KOPT-K1 (cell line): Measurements from ENCODE around the gene ACTN2.

Experiments
- H3K27ac ChIP-seq: fragments of 200-600 bp; sonication (generic); 2 replicates; pipeline ENCODE4 v1.5.1; 2016; ENCODE audit warnings: antibody characterized with exemption, mild to moderate bottlenecking, low read depth, low read length; ENCODE audit not compliant: poor library complexity, severe bottlenecking
- H3K36me3 ChIP-seq: fragments of 200-600 bp; sonication (generic); 2 replicates; pipeline ENCODE4 v1.5.1; 2017; ENCODE audit warnings: antibody characterized with exemption, mild to moderate bottlenecking, low read length, moderate library complexity; ENCODE audit not compliant: insufficient read depth
- H3K9me3 ChIP-seq: fragments of 200-600 bp; sonication (generic); 2 replicates; pipeline ENCODE4 v1.5.1; 2017; ENCODE audit warnings: antibody characterized with exemption, low read length, mild to moderate bottlenecking; ENCODE audit not compliant: insufficient read depth, poor library complexity, severe bottlenecking

The ACTN2 gene

DNA sequence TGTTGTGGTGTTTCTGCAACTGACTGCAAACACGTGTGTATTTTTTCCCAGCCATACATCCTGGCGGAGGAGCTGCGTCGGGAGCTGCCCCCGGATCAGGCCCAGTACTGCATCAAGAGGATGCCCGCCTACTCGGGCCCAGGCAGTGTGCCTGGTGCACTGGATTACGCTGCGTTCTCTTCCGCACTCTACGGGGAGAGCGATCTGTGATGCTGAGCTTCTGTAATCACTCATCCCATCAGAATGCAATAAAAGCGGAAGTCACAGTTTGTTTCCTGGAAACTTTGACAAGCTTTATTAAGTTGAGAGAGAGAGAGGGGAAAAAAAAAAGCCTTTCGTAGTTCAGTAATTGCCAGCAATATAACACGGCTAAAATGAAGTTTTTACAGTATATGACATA is 76.1 kb downstream of the ACTN2 start:
- H3K27ac ChIP-seq, result no peak overlapping the region
- H3K9me3 ChIP-seq, result no peaks in the 10 kb centered on the region
- H3K36me3 ChIP-seq, result no peaks in the 10 kb centered on the region

DNA sequence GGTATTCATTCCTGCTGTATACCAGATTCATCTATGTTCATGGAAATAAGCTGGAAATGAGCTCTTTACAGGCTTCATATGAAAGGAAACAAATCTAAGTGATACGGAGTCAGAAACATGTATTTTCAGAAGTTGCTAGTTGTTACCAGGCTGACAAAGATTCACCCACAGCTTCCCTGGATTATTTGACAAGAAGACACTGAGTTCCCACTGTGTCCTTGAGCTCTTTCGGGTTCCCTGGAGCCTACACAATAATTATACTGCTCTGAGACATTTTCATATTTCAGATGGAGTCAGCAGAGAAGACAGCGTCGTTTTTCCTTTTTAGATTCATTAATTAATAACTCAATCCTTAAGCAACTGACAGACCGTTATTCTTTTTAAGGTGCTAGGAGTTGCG is 79.5 kb downstream of the ACTN2 start:
- Histone ChIP-seq H3K9me3 (no peaks in the 10 kb centered on the region), H3K27ac (no peak overlapping the region), H3K36me3 (no peaks in the 10 kb centered on the region)

DNA sequence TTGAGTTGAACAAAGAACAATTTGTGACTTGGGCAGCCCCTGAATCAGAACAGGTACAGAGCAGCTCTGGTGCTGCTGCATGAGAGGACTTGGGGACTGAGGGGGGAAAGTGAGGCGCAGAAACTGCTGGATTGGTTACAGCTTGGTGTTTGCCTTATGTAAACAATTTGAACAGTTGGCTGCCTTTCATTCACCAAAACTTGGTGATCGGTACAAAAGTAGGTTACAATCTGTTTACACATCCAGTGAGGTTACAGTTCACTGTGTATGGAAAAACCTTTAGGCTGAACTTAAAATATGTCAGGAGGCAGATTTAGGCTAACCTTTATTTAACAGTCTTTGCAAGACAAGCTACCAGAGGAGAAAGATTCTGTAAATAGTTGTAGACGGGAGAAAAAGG is 80.2 kb downstream of the ACTN2 start:
- no peak overlapping the region for H3K27ac ChIP-seq
- H3K36me3 ChIP-seq, result no peaks in the 10 kb centered on the region
- H3K9me3 ChIP-seq, result no peaks in the 10 kb centered on the region

DNA sequence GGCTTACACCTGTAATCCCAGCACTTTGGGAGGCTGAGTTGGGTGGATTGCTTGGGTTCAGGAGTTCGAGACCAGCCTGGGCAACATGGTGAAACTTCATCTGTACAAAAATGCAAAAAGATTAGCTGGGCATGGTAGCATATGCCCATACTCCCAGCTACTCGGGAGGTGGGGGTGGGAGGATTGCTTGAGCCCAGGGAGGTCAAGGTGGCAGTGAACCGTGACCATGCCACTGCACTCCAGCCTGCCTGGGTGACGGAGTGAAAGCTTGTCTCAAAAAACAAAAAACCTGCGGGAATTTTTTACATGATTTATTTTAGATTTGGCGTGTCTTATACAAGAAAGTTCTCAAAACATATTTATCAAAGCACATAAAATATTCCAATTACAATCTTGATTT is 81.0 kb downstream of the ACTN2 start:
- Histone ChIP-seq H3K9me3 (no peaks in the 10 kb centered on the region), H3K36me3 (no peaks in the 10 kb centered on the region), H3K27ac (no peak overlapping the region)

DNA sequence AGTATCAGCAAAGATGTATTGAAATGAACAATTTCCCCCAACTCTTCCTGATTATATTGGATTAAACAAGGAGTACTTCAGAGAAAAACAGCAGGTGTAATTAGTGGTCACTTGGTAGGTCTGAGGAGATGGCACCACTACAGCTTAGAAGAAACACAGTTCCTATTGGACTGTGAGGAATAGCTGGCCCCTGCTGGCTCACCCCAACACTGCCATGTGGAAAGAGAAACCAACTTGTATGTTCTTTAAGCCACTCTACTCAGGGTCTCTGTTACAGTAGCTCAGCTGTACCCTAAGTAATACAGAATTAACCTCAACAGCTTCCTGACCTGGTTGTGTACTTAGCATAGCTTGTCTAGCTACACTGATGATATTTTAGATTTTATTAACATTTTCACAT is 82.3 kb downstream of the ACTN2 start:
- Histone ChIP-seq H3K9me3 (no peaks in the 10 kb centered on the region), H3K27ac (no peak overlapping the region), H3K36me3 (no peaks in the 10 kb centered on the region)

DNA sequence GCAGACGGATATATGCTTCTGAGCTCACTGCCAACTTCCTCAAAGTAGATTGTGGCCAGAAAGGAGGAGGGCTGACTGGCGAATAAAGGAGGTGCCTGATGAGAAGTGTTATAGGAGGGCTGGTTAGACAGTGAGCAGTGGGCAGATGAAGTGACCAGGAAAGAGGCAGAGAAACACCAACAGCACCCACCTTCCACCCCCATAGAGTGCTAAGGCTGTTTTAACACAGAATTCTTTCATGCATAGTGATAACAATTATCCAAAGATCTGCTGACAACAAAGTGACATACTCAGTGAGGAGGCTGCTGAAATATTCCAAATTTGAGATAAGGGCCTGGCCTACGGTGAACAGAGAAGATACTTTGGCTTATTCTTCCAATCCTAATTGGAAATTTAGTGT is 87.6 kb downstream of the ACTN2 start:
- peaks cover 9% of the 10 kb centered on the region for H3K9me3 ChIP-seq
- no peak overlapping the region for H3K27ac ChIP-seq
- H3K36me3 ChIP-seq, result no peaks in the 10 kb centered on the region

DNA sequence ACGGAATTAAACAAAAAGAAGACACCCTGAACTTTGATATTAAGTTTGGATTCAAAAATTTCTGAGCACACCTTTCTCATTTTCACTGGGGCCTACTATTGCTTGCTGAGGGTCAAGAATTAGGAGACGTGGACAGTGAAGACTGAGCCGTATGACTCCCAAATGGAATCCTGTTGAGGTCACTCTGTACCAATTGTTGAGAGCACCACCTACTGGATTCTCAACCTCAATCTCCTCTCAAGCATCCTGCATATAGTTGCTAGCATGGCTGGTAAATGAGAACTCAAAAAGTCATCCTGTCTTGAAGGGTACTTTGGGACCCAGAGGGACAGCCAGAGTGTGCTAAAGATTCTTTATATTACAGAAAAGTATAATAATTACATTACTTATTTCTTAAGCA is 88.6 kb downstream of the ACTN2 start:
- Histone ChIP-seq H3K9me3 (peaks cover 18% of the 10 kb centered on the region), H3K27ac (no peak overlapping the region), H3K36me3 (no peaks in the 10 kb centered on the region)

DNA sequence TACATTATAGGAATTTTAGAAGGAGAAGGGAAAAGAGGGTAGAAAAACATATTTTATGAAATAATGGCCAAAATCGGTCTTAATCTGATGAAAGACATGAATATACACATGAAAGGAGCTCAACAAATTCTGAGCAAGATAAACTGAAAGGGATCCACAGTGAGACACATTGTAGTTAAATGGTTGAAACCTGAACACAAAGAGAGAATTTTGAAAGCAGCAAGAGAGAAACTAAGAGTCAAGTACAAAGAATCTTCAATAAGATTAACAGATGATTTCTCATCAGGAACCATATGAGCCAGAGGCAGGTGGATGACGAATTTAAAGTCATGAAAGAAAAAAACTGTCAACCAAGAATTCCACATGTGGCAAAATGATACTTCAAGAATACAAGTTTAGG is 93.0 kb downstream of the ACTN2 start:
- no peak overlapping the region for H3K27ac ChIP-seq

DNA sequence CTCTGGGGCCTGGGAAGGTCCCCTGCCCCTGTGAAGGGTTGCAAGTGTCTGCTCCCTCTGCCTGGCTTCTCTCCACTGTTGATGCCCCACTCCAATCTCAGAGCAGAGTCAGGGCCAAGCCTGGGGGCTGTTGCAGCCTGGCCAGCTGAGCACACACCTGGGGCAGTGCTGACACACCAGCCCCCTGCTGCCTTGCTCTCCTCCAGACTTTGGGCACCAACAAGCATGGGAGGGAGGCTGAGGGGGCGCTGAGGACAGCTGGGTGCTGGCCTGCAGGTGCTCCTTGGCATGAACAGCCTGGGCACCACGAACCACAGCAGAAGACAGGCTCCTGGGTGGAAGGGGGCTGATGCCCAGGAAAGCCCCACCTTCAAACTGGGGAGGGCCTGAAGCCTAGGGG is 99.2 kb downstream of the ACTN2 start:
- H3K9me3 ChIP-seq, result peaks cover 18% of the 10 kb centered on the region
- H3K27ac ChIP-seq, result no peak overlapping the region
- H3K36me3 ChIP-seq, result no peaks in the 10 kb centered on the region

More for the DNA sequence above, 93.0 kb downstream of the ACTN2 start:
- Histone ChIP-seq H3K9me3 (peaks cover 18% of the 10 kb centered on the region), H3K36me3 (no peaks in the 10 kb centered on the region)

DNA sequence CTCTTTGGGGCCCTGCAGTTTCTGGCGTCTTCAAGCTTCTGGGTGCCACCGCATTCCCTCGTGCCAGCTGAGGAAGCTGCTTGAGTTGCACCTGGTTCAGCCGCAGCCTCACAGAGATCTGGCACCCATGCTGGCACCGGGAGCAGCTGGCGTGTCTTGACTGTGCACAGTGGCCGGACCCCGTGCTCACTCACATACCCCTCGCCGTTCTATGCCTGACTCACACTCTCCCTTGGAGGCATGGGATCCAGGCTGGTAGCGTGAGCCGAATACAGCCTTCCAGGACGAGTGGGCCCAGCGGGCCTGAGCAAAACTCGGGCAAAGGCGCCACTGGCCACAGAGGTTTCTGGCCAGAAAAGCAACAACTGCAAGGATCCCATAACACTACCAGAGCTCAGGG is 100.2 kb downstream of the ACTN2 start:
- Histone ChIP-seq H3K9me3 (peaks cover 18% of the 10 kb centered on the region), H3K36me3 (no peaks in the 10 kb centered on the region), H3K27ac (no peak overlapping the region)

DNA sequence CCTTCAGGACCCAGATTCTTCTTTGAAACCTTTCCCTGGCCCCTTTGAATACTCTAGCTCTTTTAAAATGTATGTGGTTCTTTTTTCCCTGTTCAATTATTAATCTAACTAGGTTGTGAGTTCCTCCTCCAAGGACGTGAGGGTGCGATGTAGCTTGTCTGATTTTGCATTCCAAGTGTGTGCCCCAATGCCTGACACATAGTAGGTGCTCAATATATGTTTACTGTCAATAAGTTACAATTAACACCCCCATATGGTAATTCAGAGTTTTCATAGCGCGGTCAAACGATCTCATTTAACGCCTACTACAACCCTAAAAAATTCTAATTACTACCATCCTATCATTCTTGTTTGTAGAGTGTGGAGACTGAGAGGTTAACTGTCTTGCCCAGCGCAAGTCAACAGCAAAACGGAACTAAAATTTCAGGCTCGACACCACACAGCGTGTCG is 108.3 kb downstream of the ACTN2 start:
- Histone ChIP-seq H3K9me3 (no peaks in the 10 kb centered on the region), H3K36me3 (no peaks in the 10 kb centered on the region), H3K27ac (peak overlapping the region; percentile 83)

DNA sequence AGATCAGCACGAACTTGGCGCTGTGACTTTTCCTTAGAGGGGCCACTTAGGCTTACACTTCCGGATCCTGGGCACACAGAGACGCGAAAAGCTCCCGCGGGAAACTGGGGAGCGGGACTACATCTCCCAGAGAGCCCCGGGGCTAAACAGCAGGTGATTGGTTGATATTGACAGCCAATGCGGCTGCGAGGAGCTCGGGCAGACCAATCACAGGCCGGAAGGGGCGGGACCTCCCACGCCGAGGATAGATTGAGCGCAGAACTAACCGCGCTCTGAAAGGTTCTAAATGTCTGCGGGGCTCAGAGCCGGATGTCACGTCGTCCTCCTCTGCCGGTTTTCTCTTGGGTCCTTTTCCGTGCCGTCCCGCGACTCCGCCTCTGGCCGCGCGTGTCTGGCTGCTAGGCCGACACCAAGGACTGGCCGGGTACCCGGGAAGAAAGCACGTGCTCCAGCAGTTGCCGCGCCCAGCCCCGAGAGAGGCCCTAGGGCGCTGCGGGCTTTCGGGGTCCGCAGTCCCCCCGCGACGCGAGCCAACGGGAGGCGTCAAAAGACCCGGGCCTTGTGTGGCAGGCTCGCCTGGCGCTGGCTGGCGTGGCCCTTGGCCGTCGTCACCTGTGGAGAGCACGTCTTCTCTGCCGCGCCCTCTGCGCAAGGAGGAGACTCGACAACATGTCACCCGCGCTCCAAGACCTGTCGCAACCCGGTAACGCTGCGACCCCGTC is 108.9 kb downstream of the ACTN2 start, which contains the start of gene MTR:
MTR (plus strand) TSS at position 258 of the 722 bp plus-strand sequence; CDS start at position 670, 412 bp downstream.
- Histone ChIP-seq H3K27ac (peak within 1 kb of the TSS; percentile 83), H3K36me3 (no peaks in the 10 kb centered on the region; the same call in 1 of the 2 replicates), H3K9me3 (no peaks in the 10 kb centered on the region)

DNA sequence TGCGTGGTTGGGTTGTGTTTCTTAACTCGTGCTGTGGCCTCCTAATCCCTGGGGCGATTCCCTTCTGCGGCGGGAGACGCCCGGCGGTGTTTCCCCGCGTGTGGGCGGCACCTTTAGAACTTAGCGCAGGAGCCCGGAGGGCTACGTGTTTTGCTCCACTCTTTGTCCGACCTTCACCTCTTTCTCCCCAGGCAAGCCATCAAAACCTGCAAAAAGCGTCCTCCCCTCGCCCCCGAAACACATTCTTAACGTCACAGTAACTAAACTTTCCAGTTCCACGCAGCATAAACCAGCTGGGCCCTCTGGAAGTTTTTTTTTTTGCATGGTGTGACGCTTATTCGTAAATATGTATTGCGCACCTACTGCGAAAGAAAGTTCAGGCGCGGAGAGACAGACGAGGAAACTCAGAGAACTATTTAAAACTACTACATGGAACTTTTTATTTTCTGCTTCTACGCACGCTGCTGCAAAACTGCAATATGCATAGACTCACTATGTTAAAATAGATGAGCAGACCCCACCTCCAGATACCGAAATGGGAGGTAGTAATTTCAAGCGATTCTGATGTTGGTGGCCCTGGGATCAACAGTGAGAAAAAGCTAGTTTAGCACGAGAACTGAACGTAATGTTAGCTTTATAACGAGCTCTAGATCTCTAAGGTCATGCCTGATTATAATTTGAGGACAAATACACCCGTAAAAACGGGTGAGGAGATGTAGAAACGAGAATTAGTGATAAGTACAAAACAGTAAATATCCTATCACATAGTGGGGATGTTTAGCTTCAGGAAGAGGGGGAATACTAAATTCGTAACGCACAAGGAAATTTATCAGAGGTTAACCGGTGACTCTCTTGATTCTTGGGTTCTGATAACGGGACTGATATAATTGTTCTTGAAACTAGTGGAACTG is 109.7 kb downstream of the ACTN2 start:
- Histone ChIP-seq H3K36me3 (no peaks in the 10 kb centered on the region; the same call in 1 of the 2 replicates), H3K27ac (peak overlapping the region; percentile 83), H3K9me3 (no peaks in the 10 kb centered on the region)

DNA sequence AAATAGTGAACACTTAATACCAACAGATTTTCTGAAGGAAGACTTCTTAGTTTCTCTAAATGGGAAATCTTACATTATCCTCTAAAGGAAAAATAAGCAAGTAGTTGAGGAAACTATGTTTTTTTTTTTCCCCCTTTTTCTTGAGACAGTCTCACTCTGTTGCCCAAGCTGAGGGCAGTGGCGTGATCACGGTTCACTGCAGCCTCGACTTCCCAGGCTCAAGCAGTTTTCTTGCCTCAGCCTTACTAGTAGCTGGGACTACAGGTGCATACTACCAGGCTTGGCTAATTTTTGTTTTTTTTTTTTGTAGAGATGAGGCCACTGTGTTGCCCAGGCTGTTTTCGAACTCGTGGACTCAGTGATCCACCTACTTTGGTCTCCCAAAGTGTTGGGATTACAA is 112.7 kb downstream of the ACTN2 start:
- Histone ChIP-seq H3K36me3 (peaks cover 11% of the 10 kb centered on the region), H3K27ac (no peak overlapping the region), H3K9me3 (no peaks in the 10 kb centered on the region)

DNA sequence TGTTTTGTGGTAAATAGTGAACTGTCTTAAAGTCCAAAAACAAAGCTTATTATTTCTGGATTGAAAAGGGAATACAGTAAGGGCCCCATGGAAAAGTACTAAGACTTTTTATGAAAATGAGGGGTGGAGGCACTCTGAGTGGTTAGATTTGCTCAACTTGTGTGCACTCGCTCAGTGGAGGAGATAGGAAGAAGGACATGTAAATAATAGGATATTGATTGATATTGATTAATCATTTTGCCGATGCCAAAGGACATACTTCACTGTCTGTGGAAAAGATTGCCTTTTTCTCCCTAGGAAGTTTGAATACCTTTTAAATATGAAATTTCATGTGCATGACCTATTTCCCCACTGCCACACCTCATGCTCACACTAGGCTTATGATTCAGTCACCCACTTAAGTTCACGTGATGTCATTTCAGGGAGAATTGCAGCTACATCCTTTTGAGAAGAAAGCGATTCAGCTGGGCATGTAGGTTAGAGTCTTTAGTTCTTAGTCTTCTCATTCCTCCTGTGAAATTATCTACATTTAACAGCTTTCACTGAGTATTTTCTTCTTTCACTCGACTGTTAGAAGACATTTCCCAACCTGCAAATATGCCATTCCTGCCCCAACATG is 113.8 kb downstream of the ACTN2 start:
- Histone ChIP-seq H3K27ac (no peak overlapping the region), H3K36me3 (peaks cover 22% of the 10 kb centered on the region)

More for the DNA sequence above, 113.8 kb downstream of the ACTN2 start:
- no peaks in the 10 kb centered on the region for H3K9me3 ChIP-seq
